HFFc6 (cell line): Measurements from ENCODE around the gene FLYWCH2. TPM values are rescaled to one million over a fixed set of nuclear protein-coding genes. Genes with fewer than 3 reads are reported as not detected.

Experiments
- DNase-seq: peaks from one replicate; pipeline ENCODE4 v3.0.0-alpha.2; 2018
- H3K27ac Mint-ChIP-seq: 2 replicates; pipeline ENCODE4 v1.8.0; 2020; ENCODE audit warnings: mild to moderate bottlenecking, mixed read lengths
- H3K27me3 Mint-ChIP-seq: 2 replicates; pipeline ENCODE4 v1.8.0; 2021; ENCODE audit warnings: mild to moderate bottlenecking, moderate library complexity, mixed read lengths; ENCODE audit not compliant: insufficient read depth
- H3K36me3 Mint-ChIP-seq: 2 replicates; pipeline ENCODE4 v1.8.0; 2021; ENCODE audit warnings: low read depth, mixed read lengths
- H3K4me1 Mint-ChIP-seq: 2 replicates; pipeline ENCODE4 v1.8.0; 2020; ENCODE audit warnings: low read depth, mixed read lengths
- H3K4me3 Mint-ChIP-seq: 2 replicates; pipeline ENCODE4 v1.8.0; 2020; ENCODE audit warnings: mild to moderate bottlenecking, moderate library complexity, mixed read lengths
- H3K9me3 Mint-ChIP-seq: 2 replicates; pipeline ENCODE4 v1.8.0; 2020; ENCODE audit warnings: mild to moderate bottlenecking, mixed read lengths
- CTCF ChIP-seq: fragments of 200-600 bp; sonication (generic); IDR thresholded peaks from 2 replicates; pipeline ENCODE4 v1.5.0; 2021; ENCODE audit warnings: antibody characterized with exemption, mild to moderate bottlenecking
- total RNA-seq, 6 experiments: library from RNA; stranded (reverse); fragmentation: NEBNext Ultra II Directional; extraction: Animal tissue kit (Norgen Biotek cat#: 25700); gene quantifications; 2 replicates in 1 of 6; 3 replicates in 5 of 6; pipeline ENCODE4 v1.2.3, GENCODE V29; 2021

The FLYWCH2 gene
- total RNA-seq, 6 experiments from 2014 or later, result 24.5 to 29.3 (median 26.1) TPM

- peak overlapping the region; percentile 93 for H3K27ac Mint-ChIP-seq
- no peak for DNase-seq
- peaks cover 43% of the 10 kb centered on the region for H3K4me1 Mint-ChIP-seq
- H3K36me3 Mint-ChIP-seq, result peaks cover 10% of the 10 kb centered on the region
- no peaks in the 10 kb centered on the region for H3K9me3 Mint-ChIP-seq
- peaks cover 1% of the 10 kb centered on the region; the same call in 1 of the 2 replicates for H3K27me3 Mint-ChIP-seq
- TF ChIP-seq CTCF, result no peak
- H3K4me3 Mint-ChIP-seq, result peak overlapping the region; percentile 27
Observed at GRCh38 chr16:2915196-2915929, 32.3 kb downstream of the FLYWCH2 start.

GRCh38 chr16:2919511-2920255 lies 36.7 kb downstream of the FLYWCH2 start:
- H3K36me3 Mint-ChIP-seq, result peaks cover 7% of the 10 kb centered on the region
- H3K4me3 Mint-ChIP-seq, result no peak overlapping the region
- H3K27ac Mint-ChIP-seq, result peak overlapping the region; percentile 76
- no peaks in the 10 kb centered on the region for H3K9me3 Mint-ChIP-seq
- H3K27me3 Mint-ChIP-seq, result peaks cover 1% of the 10 kb centered on the region; the same call in 1 of the 2 replicates
- TF ChIP-seq CTCF, result peak; percentile 97
- H3K4me1 Mint-ChIP-seq, result peaks cover 22% of the 10 kb centered on the region
- DNase-seq, result peak; percentile 49

- Mint-ChIP-seq H3K4me3 (no peak overlapping the region), H3K9me3 (no peaks in the 10 kb centered on the region), H3K27ac (no peak overlapping the region), H3K27me3 (peaks cover 4% of the 10 kb centered on the region), H3K36me3 (peaks cover 7% of the 10 kb centered on the region), H3K4me1 (peaks cover 26% of the 10 kb centered on the region)
- no peak for TF ChIP-seq CTCF
- DNase-seq, result no peak
Observed at GRCh38 chr16:2923481-2923880, 40.5 kb downstream of the FLYWCH2 start.

- no peak for TF ChIP-seq CTCF
- H3K4me3 Mint-ChIP-seq, result no peak overlapping the region
- no peak for DNase-seq
Observed at GRCh38 chr16:2924901-2925755, 42.1 kb downstream of the FLYWCH2 start.

GRCh38 chr16:2925951-2926649 lies 43.1 kb downstream of the FLYWCH2 start:
- TF ChIP-seq CTCF, result no peak
- Mint-ChIP-seq H3K27me3 (peaks cover 3% of the 10 kb centered on the region; the same call in 1 of the 2 replicates), H3K27ac (no peak overlapping the region; the same call in 1 of the 2 replicates), H3K9me3 (no peaks in the 10 kb centered on the region), H3K36me3 (no peaks in the 10 kb centered on the region; the same call in 1 of the 2 replicates), H3K4me1 (peaks cover 18% of the 10 kb centered on the region), H3K4me3 (peak overlapping the region; percentile 25; the same call in 1 of the 2 replicates)
- DNase-seq, result no peak

More at GRCh38 chr16:2924901-2925755, 42.1 kb downstream of the FLYWCH2 start:
- H3K27ac Mint-ChIP-seq, result no peak overlapping the region
- peaks cover 18% of the 10 kb centered on the region for H3K4me1 Mint-ChIP-seq
- no peaks in the 10 kb centered on the region for H3K9me3 Mint-ChIP-seq
- no peaks in the 10 kb centered on the region; the same call in 1 of the 2 replicates for H3K36me3 Mint-ChIP-seq
- H3K27me3 Mint-ChIP-seq, result peaks cover 3% of the 10 kb centered on the region; the same call in 1 of the 2 replicates
